Stimulated activated naive CD4-positive, alpha-beta T cell treated with Interleukin-2 at 50 U/mL for 16 hours (primary cell): Measurements from ENCODE around the gene CUTC.
"Not testable (repeated sequence)": the region's sequence is repeated elsewhere in the genome, so short reads cannot be mapped to it uniquely, and the experiment has no call there.

Experiments used
- DNase-seq: peaks from one replicate; lab custom pipeline; 2025; lab: John Stamatoyannopoulos, UW

CUTC gene

DNA sequence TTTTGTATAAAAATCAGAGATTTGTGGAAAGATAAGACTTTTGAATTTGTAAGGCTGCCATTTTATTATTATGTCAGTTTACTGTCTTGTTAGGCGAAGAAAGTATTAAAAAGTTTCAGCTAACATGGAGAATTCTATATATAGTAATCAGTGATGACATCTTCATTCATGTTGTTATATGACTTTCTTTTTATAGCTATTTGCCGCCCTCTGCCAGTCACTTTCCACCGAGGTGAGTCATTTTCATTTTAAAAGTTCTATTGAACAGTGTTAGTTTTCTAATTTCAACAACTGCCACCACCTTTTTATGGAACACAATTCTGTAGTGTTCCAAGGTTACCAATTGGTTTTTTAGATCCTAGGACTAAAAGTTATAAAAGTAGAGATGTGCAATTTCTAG, 11.8 kb downstream of the CUTC start:
- no peak for DNase-seq

DNA sequence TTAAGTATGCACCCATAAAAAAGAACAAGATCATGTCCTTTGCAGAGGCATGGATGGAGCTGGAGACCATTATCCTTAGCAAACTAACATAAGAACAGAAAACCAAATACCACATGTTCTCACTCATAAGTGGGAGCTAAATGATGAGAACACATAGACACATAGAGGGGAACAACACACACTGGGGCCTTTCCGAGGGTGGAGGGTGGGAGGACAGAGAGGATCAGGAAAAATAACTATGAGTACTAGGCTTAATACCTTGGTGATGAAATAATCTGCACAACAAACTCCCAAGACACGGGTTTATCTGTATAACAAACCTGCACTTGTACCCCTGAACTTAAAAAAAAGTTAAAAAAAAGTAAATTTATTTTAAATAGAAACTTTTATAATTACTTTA, 14.1 kb downstream of the CUTC start:
- not testable (repeated sequence) for DNase-seq

DNA sequence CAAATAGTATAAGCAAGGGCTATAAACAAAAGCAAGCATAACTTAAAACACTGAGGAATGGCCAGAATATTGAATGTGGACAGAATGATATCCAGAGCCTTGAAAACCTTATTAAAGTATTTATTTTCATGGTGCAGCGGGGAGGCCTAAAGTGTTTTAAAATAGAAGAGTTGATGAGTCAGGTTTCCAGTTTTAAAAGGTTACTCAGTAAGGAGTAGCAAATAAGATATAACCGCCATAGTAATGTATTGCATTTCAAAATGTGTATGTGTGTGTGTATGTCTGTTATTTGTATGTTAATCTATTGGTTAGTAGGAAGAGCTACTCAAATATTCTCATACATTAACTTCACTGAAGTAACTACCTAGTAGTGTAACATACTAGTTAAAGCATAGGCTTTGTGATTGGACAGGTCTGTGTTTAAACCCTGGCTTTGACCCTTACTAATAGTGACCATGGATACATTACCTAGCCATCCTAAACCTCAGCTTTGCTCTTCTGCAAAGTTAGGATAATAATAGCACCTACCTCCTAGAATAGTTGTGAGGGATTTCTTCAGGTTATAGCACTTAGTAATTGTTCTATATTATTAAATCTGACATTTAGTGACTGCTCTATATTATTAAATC, 16.9 kb downstream of the CUTC start:
- DNase-seq, result no peak

DNA sequence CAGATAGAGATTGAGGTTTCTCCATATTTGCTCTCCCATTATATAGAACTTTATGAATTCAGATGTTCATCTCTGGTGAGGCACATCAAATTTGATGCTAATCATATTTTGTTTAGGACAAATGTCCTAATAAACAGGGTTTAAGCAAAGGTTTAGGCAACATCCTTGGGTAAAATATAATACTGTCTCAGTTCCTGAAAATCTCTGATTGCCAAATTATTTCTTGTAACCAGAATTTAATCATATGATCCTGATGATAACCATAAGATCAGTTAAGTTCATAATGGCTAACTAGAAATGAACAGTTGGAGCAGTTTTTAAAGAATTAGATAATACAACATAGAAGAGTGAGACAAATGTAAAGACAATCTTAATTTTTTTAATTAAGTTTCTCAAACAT, 18.6 kb downstream of the CUTC start:
- no peak for DNase-seq

DNA sequence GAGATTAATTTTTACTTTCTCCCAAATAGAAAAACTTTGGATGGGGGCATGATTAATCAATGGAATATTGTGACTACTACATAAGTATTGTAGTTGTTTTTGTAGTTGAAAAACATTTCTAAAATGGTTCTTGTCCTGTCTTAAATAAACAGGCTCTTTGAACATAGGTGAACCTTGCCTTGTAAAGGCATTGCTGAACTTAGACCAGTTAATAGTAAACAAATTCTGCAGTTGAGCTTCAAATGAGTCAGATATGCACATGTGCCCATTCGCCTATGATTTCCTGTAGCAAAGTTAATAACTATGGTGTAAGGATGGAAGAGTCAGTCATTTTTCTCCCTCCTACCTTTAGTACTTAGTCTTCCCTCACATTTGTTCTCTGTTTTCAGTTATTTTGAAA, 22.6 kb downstream of the CUTC start:
- no peak for DNase-seq

DNA sequence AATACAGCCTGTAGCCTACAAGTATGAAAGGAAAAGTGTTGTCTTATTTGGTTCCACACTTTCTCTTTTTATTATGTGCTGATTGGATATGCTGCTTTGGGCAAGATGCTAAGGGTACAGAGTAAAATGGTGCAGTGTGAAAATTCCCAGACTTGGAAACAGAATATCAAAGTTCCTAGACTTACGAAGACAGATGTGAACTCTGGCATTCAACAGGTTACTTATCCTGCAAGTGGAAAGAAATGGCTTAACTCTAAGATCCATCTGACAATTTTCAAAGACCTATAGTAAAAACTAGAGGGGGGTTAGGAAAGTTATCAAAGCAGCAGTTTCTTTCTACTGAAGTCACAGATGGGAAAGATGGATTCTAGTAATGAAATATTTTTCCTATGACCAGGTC, 24.1 kb downstream of the CUTC start:
- DNase-seq, result no peak

DNA sequence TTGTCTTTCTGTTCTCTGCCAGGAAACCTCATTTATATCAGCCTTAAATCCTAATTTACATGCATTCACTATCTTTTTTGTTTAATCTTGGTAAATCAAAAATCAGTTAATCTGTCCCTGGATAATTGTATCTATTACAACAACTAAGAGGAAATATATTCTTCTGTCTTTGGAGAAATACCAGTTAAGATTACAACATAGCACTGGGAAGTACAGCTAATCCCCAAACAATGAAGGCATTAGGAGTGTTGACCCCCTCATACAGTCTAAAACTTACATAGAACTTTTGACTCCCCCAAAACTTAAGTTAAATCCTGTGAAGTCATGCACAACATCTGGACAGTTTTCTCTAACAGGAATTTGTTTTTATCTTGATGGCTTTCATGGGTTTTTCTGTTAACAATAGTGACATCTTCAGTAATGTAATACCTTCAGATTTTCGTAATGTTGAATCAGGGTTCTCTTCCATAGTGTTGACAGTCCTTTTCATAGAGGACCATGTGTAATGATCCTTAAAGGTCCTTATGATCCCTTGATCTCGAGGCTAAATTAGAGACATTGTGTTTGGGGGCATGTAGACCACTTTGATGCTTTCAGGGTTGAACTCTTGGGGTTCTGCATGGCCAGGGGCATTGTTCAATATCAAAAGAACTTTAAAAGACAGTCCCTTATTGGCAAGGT, 26.3 kb downstream of the CUTC start:
- DNase-seq, result no peak

DNA sequence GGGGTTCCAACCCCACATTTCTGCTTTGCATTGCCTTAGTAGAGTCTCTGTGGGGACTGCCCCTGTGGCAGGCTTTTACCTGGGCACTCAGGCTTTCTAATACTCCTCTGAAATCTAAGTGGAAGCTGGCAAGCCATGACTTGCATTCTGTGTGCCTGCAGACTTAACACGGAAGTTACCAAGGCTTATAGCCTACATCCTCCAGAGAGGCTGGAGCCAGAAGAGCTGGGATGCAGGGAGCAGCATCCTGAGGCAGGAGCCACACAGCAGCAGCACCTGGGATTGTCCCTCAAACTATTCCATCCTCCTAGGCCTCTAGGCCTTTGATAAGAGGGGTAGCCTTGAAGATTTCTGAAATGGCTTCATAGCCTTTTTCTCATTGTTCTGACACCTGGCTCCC, 28.3 kb downstream of the CUTC start:
- no peak for DNase-seq

DNA sequence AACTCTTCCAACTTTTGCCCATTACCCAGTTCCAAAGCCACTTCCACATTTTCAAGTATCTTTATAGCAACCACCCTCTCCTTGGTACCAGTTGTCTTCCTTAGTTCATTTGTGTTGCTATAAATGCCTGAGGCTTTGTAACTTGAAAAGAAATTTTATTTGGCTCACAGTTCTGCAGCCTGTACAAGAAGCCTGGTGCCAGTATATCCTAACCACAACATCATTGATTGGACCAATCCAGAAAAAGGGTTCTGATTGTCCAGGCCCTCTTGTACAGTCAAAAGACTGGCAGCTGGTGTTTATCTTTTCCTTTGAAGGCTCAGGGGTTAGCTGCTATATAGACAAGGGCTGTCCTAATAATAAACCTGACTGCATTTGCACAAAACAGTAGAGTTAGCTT, 29.3 kb downstream of the CUTC start:
- DNase-seq, result no peak

DNA sequence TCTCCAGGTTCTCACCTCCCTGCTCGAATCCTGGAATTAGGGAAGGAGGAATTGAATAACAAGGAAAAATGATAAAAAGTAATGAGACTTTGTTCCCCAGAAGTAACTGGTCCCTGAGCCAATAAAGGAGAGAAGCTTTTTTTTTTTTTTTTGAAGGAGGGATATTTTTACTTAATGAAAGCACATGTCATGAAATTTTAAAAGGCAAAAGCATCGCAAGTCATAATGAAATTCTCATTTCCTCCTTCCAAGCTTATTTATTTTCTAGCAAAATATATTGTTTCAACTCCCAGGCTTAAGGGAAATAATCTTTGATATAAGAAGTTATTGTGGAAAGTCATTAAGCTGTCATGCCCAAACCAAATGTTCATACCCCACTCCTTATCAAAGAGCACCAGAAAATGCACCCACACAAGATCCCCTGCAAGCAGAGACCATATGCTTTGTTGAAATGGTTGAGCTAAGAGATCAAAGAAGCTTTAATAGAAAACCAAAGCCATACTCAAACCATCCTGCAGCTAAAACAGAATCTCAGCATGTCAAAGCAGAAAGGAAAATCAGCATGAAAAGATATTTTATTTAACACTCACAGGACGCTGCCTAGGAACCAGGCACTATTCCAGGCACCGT, 33.8 kb downstream of the CUTC start:
- no peak for DNase-seq

DNA sequence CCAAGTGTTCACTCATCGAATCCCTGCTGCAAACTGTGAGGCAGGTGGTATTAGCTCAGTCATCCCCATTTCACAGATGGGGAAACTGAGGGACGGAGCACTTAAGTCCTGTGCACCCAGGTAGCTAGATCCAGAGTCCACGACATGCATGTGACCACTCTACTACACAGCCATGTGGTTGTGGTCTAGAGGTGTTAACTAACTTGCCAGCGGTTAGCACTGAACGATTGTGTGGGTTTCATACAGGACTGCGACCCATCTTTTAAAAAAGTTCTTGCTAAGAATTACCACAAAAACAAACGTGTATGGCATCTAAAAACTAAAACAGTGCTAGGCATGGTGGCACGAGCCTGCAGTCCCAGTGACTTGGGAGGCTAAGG, 34.3 kb downstream of the CUTC start:
- no peak for DNase-seq

DNA sequence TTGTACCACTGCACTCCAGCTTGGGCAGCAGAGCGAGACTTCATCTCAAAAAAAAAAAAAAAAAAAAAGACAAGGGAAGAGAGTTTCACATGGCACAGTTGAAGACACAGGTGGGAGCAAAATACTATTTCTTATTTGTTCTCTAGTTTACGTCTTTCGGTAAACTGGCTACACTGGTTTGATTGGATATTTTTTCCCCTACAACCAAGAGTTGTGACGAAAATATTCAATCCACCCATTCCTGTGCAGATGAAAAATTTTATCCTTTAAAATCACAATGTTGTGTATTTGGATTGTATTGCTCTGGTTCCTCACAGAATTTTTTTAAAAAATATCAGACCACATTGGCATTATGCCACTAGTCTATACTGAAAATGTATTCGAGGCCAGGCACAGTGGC, 35.9 kb downstream of the CUTC start:
- no peak for DNase-seq

DNA sequence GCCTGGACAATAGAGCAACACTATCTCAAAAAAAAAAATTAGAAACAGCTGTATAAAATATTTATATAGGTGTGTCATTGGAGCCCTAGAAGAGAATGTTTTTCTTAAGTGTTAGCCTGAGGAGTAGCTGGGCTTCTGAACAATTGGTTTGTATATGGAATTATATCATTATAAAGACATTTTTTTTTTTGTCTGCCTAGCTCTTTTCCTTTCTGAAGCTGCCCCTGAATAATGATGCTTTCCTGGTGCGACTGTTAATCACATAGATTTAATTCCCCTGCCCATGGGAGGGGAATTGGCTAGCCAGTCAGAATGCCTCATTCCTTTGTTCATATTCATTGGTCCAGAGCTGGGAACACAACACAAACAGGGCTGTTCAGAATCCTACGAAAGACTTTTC, 36.5 kb downstream of the CUTC start:
- DNase-seq, result no peak

DNA sequence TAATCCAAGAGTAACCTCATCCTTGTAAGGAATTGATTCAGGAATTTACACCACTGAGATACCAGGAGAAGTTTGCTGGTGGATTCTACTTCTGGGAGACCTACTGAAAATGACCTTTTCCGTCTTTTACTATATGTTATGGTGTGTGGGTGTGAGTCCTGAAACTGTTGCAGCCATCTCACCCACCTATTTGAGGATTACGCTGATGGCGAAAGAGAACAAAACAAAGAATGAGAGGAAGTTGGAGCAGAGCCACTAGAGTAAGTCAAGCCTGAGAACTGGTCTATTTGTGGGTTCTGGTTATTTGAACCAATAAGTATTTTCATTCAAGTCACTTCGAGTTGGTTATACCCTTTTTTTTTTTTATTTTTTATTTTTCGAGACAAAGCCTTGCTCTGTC, 37.7 kb downstream of the CUTC start:
- DNase-seq, result no peak

DNA sequence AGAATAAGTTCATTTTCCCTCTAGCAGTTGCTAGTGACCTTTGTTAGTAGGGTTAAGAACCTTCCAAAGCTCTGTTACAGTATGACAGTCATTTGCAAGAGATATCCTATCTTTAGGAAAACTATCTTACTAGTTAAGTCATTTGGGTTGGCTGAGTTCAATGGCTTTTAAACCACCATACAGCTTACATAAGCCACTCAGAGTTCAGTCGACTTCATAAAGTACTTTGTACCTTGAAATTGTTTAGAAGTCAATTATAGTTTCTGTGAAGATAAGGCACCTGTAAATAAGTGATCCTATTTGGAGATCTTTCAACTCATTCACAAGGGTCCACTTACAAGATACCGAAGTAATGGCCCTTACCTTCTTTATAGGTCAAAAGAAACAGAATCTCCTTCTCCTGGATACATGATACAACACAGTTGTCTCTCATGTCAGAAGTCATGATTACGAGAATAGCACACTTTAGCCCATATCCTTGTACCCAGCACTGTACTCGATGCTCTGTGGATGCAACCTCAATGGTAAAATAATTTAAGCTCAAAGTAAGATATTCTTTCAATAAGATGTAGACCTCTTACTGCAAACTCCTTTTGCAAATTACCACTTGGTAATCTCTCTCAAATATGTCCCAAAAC, 38.5 kb downstream of the CUTC start:
- no peak for DNase-seq

DNA sequence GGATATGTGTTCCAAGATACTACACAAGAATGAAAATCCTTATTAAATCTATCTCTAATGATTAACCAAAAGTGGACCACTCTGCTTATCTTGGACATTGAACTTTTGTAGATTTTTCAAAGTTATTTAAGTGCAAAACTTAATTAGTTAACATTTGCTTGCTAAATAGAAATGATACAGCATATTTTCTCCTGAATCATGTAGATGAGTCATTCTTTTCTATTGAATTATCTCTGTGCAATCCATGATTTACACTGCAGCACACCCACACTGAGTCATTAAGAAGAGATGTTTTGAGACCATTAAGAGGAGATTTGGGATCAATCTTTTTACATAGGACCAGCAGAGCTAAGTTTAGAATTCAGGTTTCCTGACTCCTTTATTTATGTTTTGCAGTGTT, 43.8 kb downstream of the CUTC start:
- DNase-seq, result no peak

DNA sequence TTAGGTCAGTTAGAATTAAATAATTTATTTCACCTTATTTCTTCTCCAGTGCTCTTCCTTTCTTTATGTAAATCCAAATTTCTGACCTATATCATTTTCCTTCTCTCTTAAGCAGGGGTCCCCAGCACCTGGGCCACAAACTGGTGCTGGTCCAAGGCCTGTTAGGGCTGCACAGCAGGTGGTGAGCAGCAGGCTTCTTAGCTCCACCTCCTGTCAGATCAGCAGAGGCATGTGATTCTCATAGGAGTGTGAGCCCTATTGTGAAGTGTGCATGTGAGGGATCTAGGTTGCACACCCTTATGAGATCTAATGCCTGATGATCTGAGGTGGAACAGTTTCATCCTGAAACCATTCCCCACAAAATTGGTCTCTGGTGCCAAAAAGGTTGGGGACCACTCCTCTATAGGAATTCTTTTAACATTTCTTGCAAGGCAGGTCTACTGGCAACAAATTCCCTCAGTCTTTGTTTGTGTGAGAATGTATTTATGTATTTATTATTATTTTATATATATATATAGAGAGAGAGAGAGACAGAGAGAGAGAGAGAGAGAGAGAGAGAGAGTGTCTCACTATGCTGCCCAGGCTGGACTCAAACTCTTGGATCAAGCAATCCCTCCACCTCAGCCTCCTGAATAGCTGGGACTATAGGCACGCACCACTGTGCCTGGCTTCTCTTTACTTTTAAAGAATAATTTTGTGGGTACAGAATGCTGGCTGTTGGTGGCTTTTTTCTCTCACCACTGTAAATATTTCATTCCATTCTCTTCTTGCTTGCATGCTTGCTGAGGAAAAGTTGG, 46.1 kb downstream of the CUTC start:
- DNase-seq, result no peak

DNA sequence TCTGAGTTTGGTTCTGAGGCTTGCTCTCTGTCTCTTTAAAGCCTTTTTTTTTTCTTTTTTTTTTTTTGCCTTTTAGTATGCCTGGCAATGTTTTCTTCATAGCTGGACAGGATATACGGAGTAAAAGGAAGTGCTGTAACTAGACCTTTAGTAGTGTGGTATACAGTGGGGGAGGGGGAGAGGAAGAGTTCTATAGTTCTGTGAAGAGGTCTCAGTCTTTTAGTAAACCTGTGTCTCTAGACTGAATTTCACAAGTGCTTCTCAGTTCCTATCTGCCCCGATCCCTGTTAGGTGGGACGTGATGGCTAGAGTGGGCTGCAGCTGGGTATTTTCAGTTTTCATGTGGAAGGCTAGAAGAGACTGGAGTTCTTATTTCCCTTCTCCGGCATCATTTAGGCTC, 47.3 kb downstream of the CUTC start:
- DNase-seq, result no peak

DNA sequence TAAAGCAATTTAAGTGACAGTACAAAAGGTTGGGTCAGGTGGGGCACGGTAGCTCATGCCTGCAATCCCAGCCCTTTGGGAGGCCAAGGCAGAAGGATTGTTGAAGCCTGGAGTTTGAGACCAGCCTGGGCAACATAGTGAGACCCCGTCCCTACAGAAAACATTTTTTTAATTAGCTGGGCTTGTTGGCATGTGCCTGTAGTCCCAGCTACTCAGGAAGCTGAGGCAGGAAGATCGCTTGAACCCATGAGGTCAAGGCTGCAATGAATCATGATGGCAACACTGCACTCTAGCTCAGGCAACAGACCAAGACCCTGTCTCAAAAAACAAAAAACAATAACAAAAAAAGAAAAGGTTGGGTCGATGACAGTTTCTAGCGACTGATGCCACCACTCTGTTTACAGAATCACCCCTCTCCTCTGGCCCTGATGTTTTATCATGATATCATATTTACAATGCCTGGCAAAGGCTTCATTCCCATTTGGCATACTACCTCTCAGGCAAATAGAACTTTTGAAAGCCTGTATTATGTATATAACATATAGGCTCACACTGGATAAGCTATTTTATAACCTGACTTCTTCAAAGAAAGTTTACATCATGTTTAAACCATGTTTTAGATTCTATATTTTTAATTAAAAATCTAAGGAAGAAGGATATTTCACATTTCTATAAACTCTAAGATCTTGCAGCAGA, 49.8 kb downstream of the CUTC start:
- no peak for DNase-seq

DNA sequence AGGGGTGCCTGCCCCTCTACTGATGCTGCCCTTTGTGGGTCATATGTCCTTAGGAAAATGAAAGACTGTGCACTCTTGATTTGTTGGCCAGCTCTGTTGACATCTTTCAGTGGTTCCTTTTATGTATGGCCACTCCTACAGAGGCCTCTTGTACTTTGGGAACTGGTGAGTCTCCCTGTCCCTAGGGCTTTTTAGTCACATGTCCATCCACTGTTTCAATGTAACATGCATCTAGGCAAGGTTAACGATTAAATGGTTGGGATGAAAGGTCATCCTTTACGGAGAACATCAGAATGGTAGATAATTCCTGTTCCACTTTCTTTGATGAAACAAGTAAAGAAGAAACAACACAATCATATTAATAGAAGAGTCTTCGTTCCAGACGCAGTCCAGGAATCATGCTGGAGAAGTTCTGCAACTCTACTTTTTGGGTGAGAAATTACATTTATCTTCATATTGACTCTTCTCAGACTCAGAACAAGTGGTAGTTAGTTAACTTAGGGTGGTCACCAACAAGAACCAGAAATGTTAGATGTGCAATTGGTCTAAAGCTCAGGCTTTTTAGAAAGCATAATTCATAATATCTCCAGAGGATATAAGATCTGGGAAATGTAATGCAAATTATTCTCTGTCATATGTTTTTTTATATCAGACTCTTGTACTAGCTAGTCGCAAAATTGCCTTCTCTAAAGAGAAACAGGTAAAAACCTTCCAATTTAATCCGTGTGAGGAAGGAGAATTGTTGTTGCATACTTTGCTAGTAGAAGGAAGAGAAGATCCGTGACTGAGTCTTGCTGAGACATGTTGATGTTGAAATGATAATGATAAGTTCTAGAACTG, 50.6 kb downstream of the CUTC start, which contains the start of gene ABCC2:
TSS of gene ABCC2 (plus strand) at position 194 of the 840 bp plus-strand sequence. CDS start at position 399, 205 bp downstream.
- DNase-seq, result no peak
